Left lung (tissue), 10 donors: ENCODE data around the gene HERPUD1. TPM values are rescaled to one million over a fixed set of nuclear protein-coding genes. Genes with fewer than 3 reads are reported as not detected.
A peak's percentile ranks its signal among the peaks of the same experiment; 100 is the strongest.

Experiments
- ATAC-seq: fragments of 200-7000 bp; cut with Tn5 transposase; one replicate; pipeline ENCODE4 v1.9.1; 2020; ENCODE audit warnings: moderate library complexity
- DNase-seq, 4 donors: peaks; one replicate each; pipeline ENCODE4 v3.0.0-alpha.2; 2013 to 2020
- H3K27ac ChIP-seq, 2 donors: fragments of 200-600 bp; sonication (generic) in 1 of 2; one replicate each; pipeline versions ENCODE4 v1.5.0 to v1.8.0; 2020 to 2021
- H3K27me3 ChIP-seq, 2 donors: fragments of 200-600 bp; sonication (generic) in 1 of 2; one replicate each; pipeline versions ENCODE4 v1.5.0 to v1.8.0; 2020 to 2021
- H3K36me3 ChIP-seq, 2 donors: fragments of 200-600 bp; sonication (generic) in 1 of 2; one replicate each; pipeline versions ENCODE4 v1.5.0 to v1.8.0; 2020 to 2021
- H3K4me1 ChIP-seq, 2 donors: fragments of 200-600 bp; one replicate each; pipeline ENCODE4 v1.8.0; 2021
- H3K4me3 ChIP-seq, 2 donors: fragments of 200-600 bp; sonication (generic) in 1 of 2; one replicate each; pipeline versions ENCODE4 v1.5.0 to v1.8.0; 2020 to 2021; ENCODE audit warnings: mild to moderate bottlenecking in 1 of 2
- H3K9me3 ChIP-seq, 2 donors: fragments of 200-600 bp; sonication (generic) in 1 of 2; one replicate each; pipeline versions ENCODE4 v1.5.0 to v1.8.0; 2020 to 2021
- CTCF ChIP-seq, 2 donors: fragments of 200-600 bp; sonication (generic) in 1 of 2; IDR thresholded peaks; one replicate each; pipeline versions ENCODE4 v1.5.0 to v1.8.0; 2021; ENCODE audit warnings: antibody characterized with exemption in 2 of 2
- intact Hi-C, 2 donors: fragments of 100-400 bp; cut with DNase I; formaldehyde crosslinking; loops; one replicate each; pipeline versions ENCODE4 v1.11.2 to v1.14.2; 2022
- polyA plus RNA-seq, 6 donors: library from polyadenylated mRNA; unstranded; fragments of 120-200 nt; gene quantifications; one replicate each; pipeline ENCODE4 v1.2.1, GENCODE V29; 2013; ENCODE audit not compliant: insufficient read length in 6 of 6
- total RNA-seq, 2 donors: library from RNA; stranded (reverse); fragmentation: NEBNext Ultra II Directional; extraction: Animal tissue kit (Norgen Biotek cat#: 25700); gene quantifications; one replicate each; pipeline ENCODE4 v1.2.1, GENCODE V29; 2021
- donor health status: DM: no; HTN: yes; CAD: no.
- donor health status: DM: no; HTN: no; CAD: no.

The HERPUD1 gene
- total and polyA plus RNA-seq, 8 donors: 99.6 to 155 (median 115) TPM

GRCh38 chr16:56941092-56941491 is 9.2 kb downstream of the HERPUD1 start:
- intact Hi-C loops: no loop called here
- H3K4me1 ChIP-seq: peaks cover 8 to 51% of the 10 kb centered on the region in 2 donors
- H3K27ac ChIP-seq: peak overlapping the region in 1 of 2 donors; percentile 10

GRCh38 chr16:56941856-56942331 is 10.0 kb downstream of the HERPUD1 start:
- Histone ChIP-seq H3K4me1 (peaks cover 5 to 43% of the 10 kb centered on the region in 2 donors), H3K36me3 (peaks cover 4 to 100% of the 10 kb centered on the region in 2 donors), H3K9me3 (no peaks in the 10 kb centered on the region), H3K4me3 (no peak overlapping the region), H3K27ac (no peak overlapping the region), H3K27me3 (no peaks in the 10 kb centered on the region)
- no peak for TF ChIP-seq CTCF (IDR thresholded peaks at IDR 0.05)
- DNase-seq (no peak), ATAC-seq (no peak)
- intact Hi-C loops: no loop called here

More at GRCh38 chr16:56941092-56941491, 9.2 kb downstream of the HERPUD1 start:
- no peak for DNase-seq
- Histone ChIP-seq H3K4me3 (no peak overlapping the region), H3K9me3 (no peaks in the 10 kb centered on the region), H3K36me3 (peaks cover 9 to 100% of the 10 kb centered on the region in 2 donors), H3K27me3 (no peaks in the 10 kb centered on the region)
- TF ChIP-seq CTCF (IDR thresholded peaks at IDR 0.05): no peak
- ATAC-seq: no peak

- intact Hi-C loops: no loop called here
- no peak for ATAC-seq
- peaks cover under 1 to 23% of the 10 kb centered on the region in 2 donors for H3K4me1 ChIP-seq
- no peak overlapping the region for H3K27ac ChIP-seq
- no peak for DNase-seq
- H3K36me3 ChIP-seq: peaks cover 0 to 98% of the 10 kb centered on the region in 2 donors
- H3K9me3 ChIP-seq: no peaks in the 10 kb centered on the region
- no peak overlapping the region for H3K4me3 ChIP-seq
- no peak for TF ChIP-seq CTCF (IDR thresholded peaks at IDR 0.05)
- H3K27me3 ChIP-seq: no peaks in the 10 kb centered on the region
These were observed 11.9 kb downstream of the HERPUD1 start for GRCh38 chr16:56943761-56944375.

- DNase-seq (no peak), ATAC-seq (peak; percentile 42)
- Histone ChIP-seq H3K27ac (no peak overlapping the region), H3K4me3 (no peak overlapping the region), H3K36me3 (peaks cover 0 to 87% of the 10 kb centered on the region in 2 donors), H3K27me3 (no peaks in the 10 kb centered on the region), H3K4me1 (peaks cover 0 to 10% of the 10 kb centered on the region in 2 donors), H3K9me3 (no peaks in the 10 kb centered on the region)
- intact Hi-C loops: no loop called here
- TF ChIP-seq CTCF (IDR thresholded peaks at IDR 0.05): no peak
These were observed 13.3 kb downstream of the HERPUD1 start for GRCh38 chr16:56944954-56945839.
